G401 (cell line): Measurements from ENCODE around the gene PPP2R5D. TPM values are rescaled to one million over a fixed set of nuclear protein-coding genes. Genes with fewer than 3 reads are reported as not detected.
"Not testable (repeated sequence)": the region's sequence is repeated elsewhere in the genome, so short reads cannot be mapped to it uniquely, and the experiment has no call there.

Source experiments
- DNase-seq: peaks from one replicate; pipeline ENCODE4 v3.0.0-alpha.2; 2015; ENCODE audit warnings: low spot score
- in situ Hi-C: cut with HindIII; loops from 2 replicates; pipeline ENCODE4 v1.10.0; 2016; ENCODE audit warnings: low sequenced_read_pairs, mixed read lengths
- total RNA-seq: library from RNA; depleted of rRNA; stranded (reverse); fragments of >200 nt; shearing (Covaris generic); gene quantifications from 2 replicates; pipeline ENCODE4 v1.2.3, GENCODE V29; 2014

PPP2R5D gene
- total RNA-seq, 1 experiment from 2014 or later, result 71.0 TPM

GRCh38 chr6:43016943-43017334 lies 32.6 kb downstream of the PPP2R5D start:
- no peak for DNase-seq
- in situ Hi-C loops, result no loop called here

DNA sequence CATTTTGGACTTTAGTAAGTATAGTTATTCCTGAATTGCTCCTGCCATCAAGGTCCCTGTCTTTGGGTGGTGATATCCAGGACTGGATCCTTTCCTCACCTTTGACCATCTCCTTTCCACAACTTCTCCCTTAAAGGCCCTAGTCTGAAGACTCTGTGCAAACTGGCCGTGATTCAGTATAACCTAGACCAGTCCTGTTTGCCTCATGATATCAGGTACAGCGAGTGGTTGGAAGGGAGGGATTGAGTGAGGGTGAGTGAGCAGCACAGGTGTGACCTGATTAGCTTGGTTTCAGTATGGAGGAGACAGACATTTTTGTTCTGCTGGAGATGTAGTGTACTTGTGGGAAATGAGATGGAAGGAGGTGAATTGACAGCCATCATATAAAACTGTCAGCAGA lies 34.8 kb downstream of the PPP2R5D start:
- DNase-seq, result no peak
- in situ Hi-C loops, result no loop called here

DNA sequence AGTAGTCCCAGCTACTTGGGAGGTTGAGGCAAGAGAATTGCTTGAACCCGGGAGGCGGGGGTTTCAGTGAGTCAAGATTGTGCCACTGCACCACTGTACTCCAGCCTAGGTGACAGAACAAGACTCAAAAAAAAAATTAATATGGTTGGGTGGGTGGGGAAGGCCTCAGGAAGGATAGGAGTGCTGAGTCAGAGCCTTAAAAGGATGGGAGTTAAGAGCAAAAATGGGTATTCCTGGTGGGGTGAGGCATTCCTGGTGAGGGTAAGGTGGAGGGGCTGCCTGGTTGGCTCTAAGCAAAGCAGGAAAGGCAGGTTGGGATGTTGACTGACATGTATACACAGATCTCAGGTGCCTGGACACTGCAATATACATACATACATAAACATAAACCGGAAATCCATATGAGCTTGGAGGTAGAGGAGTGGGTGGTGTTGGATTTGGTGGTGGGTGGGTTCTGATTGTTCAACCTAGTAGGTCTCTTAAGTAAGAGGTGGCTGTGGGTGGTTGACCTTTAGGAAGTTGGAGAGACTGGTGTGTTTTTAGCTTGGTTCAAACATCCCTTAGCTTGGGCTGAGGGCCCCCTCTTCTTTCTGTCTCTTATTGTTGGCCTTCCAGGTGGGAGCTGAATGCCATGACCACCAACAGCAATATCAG lies 35.8 kb downstream of the PPP2R5D start:
- DNase-seq, result no peak
- in situ Hi-C loops, result no loop called here

- in situ Hi-C loops, result no loop called here
- DNase-seq, result no peak
Measured at GRCh38 chr6:43020847-43021246, 36.5 kb downstream of the PPP2R5D start.

GRCh38 chr6:43021270-43022047 lies 37.1 kb downstream of the PPP2R5D start, which contains the start of gene RRP36:
Gene RRP36, plus strand, starts transcription at chr6:43021623. Its CDS starts 32 bp downstream, at chr6:43021655.
- DNase-seq, result peak; percentile 84
- in situ Hi-C loops, result no loop called here

GRCh38 chr6:43024436-43024835 lies 40.1 kb downstream of the PPP2R5D start:
- no peak for DNase-seq
- in situ Hi-C loops, result no loop called here

- no peak for DNase-seq
- in situ Hi-C loops, result no loop called here
Measured at GRCh38 chr6:43026365-43026764, 42.0 kb downstream of the PPP2R5D start.

- in situ Hi-C loops, result no loop called here
- DNase-seq, result no peak
Measured at GRCh38 chr6:43029120-43029519, 44.8 kb downstream of the PPP2R5D start.

DNA sequence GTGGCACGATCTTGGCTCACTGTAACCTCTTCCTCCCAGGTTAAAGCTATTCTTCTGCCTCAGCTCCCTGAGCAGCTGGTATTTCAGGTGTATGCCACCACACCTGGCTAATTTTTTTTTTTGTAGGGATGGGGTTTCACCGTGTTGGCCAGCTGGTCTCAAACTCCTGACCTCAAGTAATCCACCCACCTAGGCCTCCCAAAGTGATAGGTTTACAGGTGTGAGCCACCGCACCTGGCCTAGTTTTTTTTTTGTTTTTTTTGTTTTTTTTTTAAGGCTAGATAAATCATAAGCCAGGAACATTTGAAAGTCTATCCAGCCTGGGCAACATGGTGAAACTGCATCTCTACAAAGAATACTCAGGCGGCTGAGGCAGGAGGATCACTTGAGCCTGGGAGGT lies 48.0 kb downstream of the PPP2R5D start:
- in situ Hi-C loops, result no loop called here
- DNase-seq, result no peak

DNA sequence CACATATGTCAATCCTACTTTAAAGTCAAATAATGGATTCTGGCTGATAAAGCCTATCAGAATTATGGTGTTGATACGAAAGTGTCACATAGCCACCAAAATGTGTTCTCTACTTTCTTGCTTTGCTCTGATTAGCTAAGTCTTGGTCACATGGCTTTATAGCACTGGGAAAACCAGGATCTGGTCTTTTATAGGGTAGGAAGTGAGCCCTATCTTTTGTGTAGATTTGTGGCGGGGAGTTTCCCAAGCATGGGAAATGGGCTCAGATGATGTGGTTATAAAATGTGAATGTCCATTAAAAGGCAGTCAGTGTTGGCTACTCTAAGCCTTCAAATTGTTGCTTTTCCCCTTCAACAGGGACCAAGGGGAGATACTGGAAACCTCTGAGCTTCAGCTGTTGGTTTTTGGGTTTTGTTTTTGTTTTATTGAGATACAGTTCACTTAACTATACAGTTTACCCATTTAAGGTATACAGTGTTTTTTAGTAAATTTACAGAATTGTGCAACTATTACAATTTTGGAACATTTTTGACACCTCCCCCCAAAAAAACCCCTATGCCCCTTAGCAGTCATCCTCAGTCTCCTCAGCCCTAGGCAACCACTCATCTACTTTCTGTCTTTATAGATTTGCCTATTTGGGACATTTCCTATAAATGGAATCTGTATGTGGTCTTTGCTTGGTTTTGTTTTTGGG lies 49.3 kb downstream of the PPP2R5D start:
- in situ Hi-C loops, result no loop called here
- DNase-seq, result no peak

- no peak for DNase-seq
- in situ Hi-C loops, result no loop called here
Measured at GRCh38 chr6:43034190-43034525, 49.8 kb downstream of the PPP2R5D start.

DNA sequence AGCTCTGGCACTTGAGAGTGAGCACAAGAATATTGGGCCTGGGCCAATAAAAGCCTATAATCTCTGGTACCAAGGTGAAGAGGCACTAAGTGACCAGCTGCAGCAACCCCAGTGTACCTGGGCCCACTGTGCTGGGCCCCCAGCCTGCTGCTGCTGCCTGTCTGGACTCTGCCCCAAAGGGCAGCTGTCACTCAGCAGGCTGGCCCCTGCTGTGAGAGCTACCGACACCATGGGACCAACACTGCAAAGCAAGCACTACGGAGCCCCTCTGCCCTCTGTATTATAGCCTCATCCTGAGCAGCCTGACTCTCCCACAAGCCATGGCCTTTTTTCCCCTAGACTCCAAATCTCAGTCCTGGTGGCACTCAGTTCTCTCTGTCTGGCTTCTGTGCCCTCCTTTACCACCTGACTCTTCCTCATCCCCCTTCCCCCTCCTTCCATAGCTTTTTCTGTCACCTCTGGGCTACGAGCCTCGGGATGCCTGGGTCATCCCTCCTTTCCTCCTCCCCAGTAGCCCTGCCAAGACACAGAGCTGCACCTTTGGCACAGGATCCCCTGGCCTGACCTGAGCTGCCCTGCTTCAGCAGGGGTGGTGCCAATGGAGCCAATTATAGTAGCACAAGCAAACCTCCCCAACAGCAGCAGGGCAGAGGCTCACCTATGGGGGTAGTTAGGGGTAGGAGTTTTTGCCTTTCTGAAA lies 51.3 kb downstream of the PPP2R5D start:
- in situ Hi-C loops, result no loop called here
- no peak for DNase-seq

DNA sequence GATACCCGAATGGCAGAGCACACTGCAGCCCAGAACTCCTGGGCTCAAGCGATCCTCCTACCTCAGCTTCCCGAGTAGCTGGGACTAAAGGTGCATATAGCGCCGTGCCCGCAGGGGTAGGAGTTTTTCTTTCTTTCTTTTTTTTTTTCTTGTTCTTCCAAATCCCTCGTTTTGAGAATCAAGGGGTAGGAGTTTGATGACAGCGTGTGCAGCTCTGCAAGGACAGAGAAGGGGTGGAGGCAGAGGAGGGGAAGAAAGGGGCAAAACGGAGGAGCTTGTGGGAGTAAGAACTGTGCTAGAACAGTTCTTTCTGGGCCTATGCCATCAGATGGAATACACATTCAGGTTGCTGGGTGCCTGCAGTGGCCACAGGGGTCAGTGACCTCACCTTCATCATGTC lies 52.3 kb downstream of the PPP2R5D start:
- in situ Hi-C loops, result no loop called here
- no peak for DNase-seq

GRCh38 chr6:43037197-43037596 lies 52.8 kb downstream of the PPP2R5D start:
- in situ Hi-C loops, result no loop called here
- no peak for DNase-seq

DNA sequence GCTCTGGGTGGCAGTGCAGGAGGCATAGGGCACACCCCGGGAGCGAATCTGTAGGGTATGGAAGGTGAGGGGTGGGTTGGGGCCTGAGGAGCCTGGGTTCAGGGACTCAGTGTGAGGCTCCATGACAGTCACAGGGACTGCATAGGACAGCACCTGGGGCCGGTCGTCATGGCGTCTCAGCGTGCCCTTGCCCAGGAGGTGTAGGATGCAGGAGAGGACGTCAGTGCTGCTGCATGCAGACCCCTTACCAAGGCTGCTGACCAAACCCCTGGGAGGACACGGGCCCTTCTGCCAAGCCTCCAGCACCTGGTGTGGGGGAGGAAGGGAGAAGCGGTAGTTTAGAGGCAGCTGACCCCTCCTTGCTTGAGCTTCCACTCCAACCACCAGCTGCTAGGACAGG lies 53.3 kb downstream of the PPP2R5D start:
- in situ Hi-C loops, result no loop called here
- no peak for DNase-seq

GRCh38 chr6:43038727-43039126 lies 54.4 kb downstream of the PPP2R5D start:
- in situ Hi-C loops, result no loop called here
- DNase-seq, result no peak

DNA sequence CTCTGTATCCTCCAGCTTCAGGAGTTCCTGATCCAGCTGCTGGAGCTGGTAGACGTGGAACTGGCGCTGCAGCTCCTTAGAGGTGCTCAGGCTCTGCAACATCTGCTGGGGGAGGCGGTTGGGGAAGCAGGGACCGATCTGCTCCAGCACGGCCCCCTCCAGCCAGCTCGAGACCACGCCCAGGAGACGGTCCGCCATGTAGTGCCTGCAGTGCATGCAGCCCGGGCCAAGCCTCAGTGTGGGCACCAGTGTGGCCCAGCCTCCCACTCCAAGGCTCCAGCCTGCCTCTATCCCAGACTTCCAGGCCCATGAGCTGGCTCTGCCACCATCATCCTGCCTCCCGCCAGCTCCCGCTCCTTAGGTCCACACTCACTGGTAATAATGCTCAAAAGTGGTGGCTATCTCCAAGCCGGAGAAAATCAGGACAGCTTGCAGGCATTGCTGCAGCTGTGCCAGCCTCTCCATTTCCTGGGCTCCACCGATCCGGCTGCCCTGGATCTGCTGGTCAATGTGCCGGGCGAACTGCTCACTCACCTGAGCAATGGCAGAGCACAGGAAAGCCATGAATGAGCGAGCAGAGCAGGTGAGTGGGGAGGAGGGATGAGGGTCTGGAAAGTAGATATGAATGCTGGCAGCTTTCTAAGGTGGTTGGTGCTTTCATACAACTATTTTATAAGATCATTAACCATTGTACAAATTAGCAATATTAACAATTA lies 56.3 kb downstream of the PPP2R5D start:
- in situ Hi-C loops, result no loop called here
- peak; percentile 68 for DNase-seq

DNA sequence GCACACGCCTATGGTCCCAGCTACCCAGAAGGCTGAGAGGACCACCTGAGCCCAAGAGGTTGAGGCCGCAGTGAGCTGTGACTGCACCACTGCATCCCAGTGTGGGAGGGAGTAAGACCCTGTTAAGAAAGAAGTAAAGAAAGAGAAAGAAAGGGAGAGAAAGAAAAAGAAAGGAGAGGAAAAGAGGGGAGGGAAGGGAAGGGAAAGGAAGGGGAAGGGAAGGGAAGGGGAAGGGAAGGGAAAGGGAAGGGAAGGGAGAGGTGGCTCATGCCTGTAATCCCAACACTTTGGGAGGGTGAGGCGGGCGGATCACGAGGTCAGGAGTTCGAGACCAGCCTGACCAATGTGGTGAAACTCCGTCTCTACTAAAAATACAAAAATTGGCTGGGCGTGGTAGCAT lies 57.1 kb downstream of the PPP2R5D start:
- in situ Hi-C loops, DNase-seq: not testable (repeated sequence)

DNA sequence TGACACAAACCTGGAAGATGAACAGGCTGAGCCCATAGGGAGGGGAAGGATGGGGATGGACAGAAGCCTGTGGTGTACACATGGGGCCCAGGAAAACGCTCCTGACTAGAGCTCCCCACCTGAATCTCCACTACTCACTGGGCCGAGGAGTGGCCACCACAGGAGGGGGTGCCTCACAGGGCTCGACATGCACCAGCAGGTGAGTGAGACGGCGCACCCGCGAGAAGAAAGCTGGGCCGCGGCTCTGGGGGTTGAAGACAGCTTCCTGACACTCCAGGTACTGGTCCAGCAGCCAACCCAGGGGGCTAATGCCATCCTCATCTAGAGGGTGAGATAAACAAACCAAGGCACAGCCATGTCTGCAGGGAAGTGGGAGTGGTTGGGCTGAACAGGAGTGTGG lies 58.9 kb downstream of the PPP2R5D start:
- in situ Hi-C loops, result no loop called here
- DNase-seq, result no peak
